SU-DHL-6 (cell line): Measurements from ENCODE around the gene ERN1.

ENCODE experiments used
- EZH2phosphoT487 ChIP-seq: fragments of 200-600 bp; sonication (generic), shearing (Covaris generic); conservative IDR thresholded peaks from 2 replicates; pipeline ENCODE4 v1.6.1; 2018; ENCODE audit warnings: mild to moderate bottlenecking, antibody characterized with exemption, low read length, moderate library complexity, mixed read lengths
- TF ChIP-seq, protein P1 (sequence below): fragments of 200-600 bp; sonication (generic); IDR thresholded peaks from one replicate; pipeline ENCODE4 v1.5.1; 2017; ENCODE audit warnings: antibody characterized with exemption, mild to moderate bottlenecking, low read length, moderate library complexity; ENCODE audit not compliant: insufficient read depth, poor library complexity, severe bottlenecking

DNA sequence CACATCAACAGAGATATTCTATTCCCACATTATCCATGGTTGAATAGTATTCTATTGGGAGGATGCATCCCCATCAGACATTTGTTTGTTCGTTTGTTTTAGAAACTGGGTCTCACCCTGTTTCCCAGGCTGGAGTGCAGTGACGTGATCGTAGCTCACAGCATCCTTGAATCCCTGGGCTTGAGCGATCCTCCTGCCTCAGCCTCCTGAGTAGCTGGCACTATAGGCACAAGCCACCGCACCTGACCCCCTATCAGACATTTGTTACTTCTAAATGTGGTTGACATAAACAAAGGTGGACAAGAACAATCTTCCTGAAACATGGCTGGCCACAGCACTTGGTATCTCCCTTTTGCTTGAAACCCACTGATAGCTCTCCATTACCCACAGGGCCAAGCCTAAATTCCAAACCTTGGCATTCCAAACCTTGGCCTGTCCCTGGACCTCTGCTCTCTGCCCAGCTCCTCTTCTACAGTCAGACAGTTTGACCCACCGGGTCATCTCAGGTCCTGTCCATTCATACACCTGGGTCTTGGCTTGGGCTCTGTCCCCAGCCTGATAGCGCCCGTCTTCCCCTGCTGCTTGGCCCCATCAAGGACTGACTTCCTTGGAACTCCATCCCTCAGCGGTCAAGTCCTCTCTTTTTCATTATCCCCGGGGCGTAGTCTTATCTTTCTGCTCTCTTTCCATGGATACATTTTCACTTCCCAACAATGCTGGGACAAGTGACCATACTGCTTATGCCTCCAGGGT lies 133.3 kb downstream of the ERN1 start:
- TF ChIP-seq, protein P1, sequence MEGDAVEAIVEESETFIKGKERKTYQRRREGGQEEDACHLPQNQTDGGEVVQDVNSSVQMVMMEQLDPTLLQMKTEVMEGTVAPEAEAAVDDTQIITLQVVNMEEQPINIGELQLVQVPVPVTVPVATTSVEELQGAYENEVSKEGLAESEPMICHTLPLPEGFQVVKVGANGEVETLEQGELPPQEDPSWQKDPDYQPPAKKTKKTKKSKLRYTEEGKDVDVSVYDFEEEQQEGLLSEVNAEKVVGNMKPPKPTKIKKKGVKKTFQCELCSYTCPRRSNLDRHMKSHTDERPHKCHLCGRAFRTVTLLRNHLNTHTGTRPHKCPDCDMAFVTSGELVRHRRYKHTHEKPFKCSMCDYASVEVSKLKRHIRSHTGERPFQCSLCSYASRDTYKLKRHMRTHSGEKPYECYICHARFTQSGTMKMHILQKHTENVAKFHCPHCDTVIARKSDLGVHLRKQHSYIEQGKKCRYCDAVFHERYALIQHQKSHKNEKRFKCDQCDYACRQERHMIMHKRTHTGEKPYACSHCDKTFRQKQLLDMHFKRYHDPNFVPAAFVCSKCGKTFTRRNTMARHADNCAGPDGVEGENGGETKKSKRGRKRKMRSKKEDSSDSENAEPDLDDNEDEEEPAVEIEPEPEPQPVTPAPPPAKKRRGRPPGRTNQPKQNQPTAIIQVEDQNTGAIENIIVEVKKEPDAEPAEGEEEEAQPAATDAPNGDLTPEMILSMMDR: no peak
- no peak for TF ChIP-seq EZH2phosphoT487
